Stimulated activated CD8-positive, alpha-beta memory T cell treated with anti-CD3 and anti-CD28 coated beads, Interleukin-12 subunit alpha, Interleukin-12 subunit beta, amount 100 ng/mL, for 4 hours (primary cell): Measurements from ENCODE around the gene NDUFS3.
"Not testable (repeated sequence)": the region's sequence is repeated elsewhere in the genome, so short reads cannot be mapped to it uniquely, and the experiment has no call there.

Source experiments
- DNase-seq: peaks from one replicate; pipeline ENCODE4 v3.0.0-alpha.2; 2020; ENCODE audit warnings: low read depth

The NDUFS3 gene

DNA sequence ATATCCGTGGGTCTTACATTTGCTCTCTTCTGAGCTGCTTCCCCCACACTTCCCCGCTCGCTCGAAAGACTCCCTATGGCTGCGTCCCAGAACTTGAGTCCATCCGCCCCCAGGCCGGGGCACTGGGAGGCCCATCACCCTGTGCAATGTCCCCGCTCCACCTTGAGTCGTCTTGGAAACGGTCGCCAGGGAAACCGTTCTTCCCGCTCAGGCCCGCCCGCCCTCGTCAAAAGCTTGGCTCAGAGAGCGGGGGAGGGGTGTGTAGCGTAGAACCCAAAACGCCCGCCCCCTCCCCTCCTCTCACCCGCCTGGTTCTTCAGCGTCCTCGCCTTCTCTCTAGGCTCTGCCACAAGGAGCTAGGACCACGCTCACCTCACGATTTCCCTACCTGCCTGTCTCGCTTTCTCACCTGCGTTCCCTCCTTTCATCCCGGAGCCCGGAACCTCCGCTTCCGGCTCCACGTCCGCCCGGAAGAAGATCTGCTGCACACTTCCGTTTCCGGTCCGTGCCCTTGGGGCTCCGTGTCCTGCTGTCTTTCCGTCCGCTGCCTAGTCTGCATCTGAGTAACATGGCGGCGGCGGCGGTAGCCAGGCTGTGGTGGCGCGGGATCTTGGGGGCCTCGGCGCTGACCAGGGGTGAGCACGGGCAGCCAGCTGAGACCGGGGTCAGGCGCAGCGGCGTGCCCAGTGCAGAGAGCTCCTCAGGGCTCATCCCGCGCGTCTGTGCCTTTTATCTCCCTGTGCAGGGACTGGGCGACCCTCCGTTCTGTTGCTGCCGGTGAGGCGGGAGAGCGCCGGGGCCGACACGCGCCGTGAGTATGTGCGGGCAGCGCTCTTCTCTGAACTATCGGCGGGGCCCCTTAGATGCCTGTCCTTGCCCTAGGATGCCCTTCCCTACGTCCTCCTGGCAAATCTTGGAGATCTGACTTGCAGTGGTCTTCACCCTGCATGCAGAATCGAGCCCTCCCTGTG, at the start of gene NDUFS3, which contains the start of gene KBTBD4:
NDUFS3 (plus strand) TSS at position 551 of the 971 bp plus-strand sequence; CDS start at position 569, 18 bp downstream.
KBTBD4 (minus strand) TSS at position 447 of the 971 bp plus-strand sequence; CDS start at position 428, 19 bp downstream.
- peak; percentile 74 for DNase-seq

- no peak for DNase-seq
These were observed 48.9 kb upstream of the NDUFS3 start for GRCh38 chr11:47529951-47530350.

- not testable (repeated sequence) for DNase-seq
These were observed 48.2 kb upstream of the NDUFS3 start for GRCh38 chr11:47530721-47531120.

DNA sequence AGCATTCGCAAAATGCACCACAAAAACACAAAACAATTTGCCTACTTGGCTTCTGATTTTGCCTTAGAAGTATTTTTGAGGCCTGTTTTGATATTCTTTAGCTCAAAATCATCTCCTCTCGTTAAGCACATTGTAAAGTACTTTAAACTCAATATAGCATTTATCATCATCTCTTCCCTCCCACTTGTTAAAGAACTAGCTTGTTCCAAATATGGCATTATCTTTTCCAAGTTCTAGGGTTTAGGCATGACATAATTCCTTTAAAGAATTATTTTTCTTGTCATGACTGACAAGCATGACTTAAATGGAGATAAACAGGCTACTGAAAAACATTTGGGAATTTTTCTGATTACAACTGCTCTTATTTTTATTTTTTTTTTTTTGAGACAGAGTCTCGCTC, 47.2 kb upstream of the NDUFS3 start:
- no peak for DNase-seq

GRCh38 chr11:47532597-47533213, 46.2 kb upstream of the NDUFS3 start:
- no peak for DNase-seq

DNA sequence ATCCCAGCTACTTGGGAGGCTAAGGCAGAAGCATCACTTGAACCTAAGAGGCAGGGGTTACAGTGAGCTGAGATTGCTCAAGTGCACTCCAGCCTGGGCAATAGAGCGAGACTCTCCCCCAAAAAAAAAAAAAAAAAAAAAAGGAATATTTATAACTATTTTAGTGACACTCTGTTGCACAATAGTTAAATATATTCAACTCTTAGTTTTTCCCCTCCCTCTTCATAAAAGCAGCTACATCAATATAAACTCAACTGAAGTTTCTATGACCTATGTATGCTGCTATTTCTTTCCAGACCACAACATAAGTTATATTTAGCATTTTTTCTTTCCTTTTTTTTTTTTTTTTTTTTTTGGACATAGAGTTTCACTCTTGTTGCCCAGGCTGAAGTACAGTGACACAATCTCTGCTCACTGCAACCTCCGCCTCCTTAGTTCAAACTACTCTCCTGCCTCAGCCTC, 45.2 kb upstream of the NDUFS3 start:
- DNase-seq = no peak

DNA sequence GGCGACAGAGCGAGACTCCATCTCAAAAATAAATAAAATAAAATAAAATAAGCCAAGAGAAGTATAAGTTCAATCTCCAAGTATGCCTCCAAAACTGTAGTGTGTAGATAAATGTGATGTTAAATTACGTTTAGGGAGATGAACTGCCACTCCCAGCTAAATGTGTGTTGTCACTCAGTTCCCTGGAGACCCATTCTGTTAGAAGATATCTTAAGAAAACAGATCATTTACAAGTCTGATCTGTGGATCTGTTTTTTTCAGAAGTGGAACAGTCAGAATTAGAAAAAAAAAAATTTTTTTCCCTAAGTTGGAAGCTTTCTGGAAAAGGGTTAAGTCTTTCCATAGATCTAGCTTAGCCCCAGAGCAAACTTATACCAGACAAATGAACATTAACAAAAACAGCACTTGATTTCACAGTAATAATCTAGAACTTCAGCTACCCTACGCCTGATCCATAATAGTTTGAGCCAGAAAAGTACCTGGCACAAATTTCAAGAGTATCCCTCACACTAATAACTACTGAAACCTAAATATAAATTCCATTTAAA, 44.1 kb upstream of the NDUFS3 start:
- no peak for DNase-seq

DNA sequence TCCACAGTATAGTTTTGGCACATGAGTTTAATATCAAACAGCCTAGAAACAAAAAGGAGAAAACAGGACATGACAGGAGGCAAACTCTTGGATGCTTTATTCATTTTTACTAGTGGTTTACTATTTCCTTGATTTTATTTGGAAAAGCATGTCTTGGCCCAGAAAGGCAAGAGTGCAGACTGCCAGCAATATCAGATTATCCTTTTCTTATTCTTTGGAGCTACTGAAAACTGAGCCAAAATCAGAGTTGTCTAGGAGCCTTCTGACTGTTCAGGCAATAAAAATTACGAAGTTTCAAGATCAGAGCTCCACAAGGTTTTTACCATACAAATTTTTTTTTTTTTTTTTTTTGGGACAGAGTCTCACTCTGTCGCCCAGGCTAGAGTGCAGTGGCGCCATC, 42.0 kb upstream of the NDUFS3 start:
- no peak for DNase-seq

DNA sequence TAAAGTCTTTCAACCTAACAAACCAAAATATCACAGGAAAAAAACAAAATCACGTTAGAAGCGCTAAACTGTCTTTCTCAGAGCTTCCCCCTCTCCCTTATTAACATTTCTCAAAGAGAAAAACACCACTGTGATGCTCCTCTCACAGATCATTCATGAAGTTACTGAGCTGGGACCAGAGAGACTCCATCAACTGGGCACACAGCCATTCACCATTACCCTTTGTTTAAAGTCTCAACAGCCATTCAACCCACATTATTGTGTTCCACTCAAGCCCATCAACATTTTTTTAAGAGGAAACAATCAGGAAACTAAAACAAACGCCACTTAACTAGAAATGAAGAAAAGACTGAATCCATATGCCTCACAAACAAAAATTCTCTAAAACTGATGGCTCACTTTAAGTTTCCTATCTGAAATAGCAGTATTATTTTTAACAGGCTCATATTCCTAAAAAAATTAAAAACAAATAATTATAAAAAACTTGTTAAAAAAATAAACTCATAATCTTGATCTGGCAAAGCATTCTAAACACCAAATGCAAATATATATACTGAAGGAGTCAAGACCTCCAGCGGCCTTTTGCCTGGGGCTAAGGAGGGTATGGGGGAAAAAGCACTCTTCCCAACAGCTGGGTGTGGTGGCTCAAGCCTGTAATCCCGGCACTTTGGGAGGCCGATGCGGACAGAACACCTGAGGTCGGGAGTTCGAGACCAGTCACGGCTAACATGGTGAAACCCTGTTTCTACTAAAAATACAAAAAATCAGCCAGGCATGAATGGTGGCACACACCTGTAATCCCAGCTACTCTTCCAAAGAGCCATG, 39.9 kb upstream of the NDUFS3 start:
- DNase-seq = no peak

- DNase-seq = no peak
These were observed 39.2 kb upstream of the NDUFS3 start for GRCh38 chr11:47539681-47540039.

GRCh38 chr11:47541070-47541469, 37.8 kb upstream of the NDUFS3 start:
- DNase-seq = no peak

DNA sequence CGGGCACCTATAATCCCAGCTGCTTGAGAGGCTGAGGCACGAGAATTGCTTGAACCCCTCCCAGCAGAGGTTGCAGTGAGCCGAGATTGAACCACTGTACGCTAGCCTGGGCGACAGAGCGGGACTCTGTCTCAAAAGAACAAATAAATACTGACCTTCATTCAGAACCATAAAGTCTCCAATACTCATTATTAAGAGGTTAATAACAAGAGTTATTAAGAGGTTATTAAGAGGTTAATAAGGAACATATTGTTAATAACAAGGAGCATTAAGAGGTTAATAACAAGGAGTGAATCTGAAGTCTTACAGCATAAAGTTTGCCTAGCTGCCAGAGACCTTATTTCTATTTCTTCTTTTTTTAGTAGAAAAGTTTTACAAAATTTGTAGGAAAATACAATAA, 33.6 kb upstream of the NDUFS3 start:
- no peak for DNase-seq

GRCh38 chr11:47546274-47546673, 32.6 kb upstream of the NDUFS3 start:
- DNase-seq = not testable (repeated sequence)

DNA sequence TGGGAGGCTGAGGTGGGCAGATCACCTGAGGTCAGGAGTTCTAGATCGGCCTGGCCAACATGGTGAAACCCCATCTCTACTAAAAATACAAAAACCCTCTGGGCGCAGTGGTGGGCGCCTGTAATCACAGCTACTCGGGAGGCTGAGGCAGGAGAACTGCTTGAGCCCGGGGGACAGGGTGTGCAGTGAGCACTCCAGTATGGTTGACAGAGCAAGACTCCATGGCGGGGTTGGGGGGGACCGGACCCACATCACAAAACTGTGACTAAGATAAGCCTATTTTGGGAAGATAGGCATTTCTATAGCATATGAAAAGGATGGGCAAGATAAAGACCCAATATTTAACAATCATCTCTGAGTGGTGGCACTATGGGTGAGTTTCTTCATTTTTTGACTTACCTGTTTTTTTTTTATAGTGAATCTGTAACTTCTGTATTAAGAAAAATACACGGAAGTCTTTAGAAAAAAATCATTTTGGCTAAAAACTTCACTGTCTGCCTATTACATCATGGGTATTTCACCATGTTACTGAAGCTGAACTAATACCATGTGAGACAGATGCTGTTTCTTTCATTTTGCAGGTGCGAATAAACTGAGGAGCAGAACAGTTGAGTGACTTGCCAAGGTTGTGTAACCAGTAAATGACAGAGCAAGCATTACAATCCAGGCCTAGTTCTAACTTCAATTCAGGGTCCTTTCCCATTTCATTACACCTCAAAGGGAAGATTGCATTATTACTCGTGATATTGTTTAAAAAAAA, 28.4 kb upstream of the NDUFS3 start:
- no peak for DNase-seq

DNA sequence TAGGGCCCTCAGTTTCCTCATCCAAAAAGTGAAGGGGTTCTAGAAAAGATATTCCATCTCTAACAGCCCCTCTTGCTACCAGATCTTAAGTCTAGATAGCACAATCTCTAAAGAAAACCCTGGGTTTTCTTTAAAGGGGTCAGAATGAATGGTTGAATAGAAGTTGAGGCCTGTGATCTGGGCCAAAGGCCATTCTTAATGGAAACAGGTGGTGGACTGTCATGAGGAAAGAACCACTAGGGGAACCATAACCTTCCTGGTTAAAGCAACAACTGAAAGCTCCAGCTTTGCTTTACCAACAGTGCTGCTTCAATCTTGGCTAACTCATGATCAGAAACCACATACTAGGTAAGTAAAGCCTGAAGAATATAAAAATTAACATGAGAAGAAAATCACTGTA, 27.8 kb upstream of the NDUFS3 start:
- DNase-seq = no peak

DNA sequence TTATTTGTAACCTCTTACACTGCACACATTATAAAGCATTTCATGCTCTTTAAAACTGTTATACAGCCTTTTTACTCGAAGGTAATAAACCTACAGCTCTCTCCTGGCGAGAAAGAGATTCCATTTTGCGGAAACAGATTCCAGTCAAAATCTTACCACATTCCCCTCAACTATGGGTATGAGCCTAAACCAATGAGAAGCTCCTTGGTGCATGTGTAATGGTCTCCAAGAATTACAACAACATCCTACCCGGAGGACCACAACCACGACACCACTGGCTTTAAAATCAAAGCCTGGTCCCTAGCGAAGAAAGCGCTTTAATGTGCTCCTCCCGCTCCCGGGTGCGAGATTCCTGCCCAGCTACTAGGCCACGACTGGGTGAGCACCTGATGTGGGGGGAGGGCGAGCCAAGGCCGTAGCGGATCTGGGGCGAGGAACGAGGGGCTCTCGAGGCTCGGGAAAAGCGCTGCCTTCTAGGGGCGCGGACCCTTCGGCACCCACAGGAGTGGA, 26.8 kb upstream of the NDUFS3 start:
- no peak for DNase-seq

- DNase-seq = peak; percentile 90
These were observed 26.1 kb upstream of the NDUFS3 start, which contains the start of gene CELF1 for GRCh38 chr11:47552566-47553405. TSS of gene CELF1 (minus strand) at chr11:47553132. CDS start at chr11:47499523, 53,609 bp downstream.

GRCh38 chr11:47553406-47553743, 25.5 kb upstream of the NDUFS3 start:
- no peak for DNase-seq

- DNase-seq = not testable (repeated sequence)
These were observed 21.9 kb upstream of the NDUFS3 start for GRCh38 chr11:47557004-47557403.

DNA sequence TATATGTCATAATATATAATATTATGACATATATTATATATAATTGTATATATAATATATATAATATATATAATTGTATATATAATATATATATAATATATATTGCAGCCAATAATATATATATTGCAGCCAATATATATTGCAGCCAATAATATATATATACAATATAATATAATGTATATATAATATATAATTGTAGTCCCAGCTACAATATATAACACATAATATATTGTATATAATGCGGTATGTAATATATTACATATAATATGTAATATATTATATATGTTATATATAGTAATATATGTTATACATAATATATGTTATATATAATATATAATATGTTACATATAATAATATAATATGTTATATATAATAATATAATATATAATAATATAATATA, 20.2 kb upstream of the NDUFS3 start:
- no peak for DNase-seq
